ENCODE results near the gene MESD. TPM values are rescaled to one million over a fixed set of nuclear protein-coding genes. Genes with fewer than 3 reads are reported as not detected.

The MESD gene
- total RNA-seq, 1 experiment from 2014 or later = 47.3 TPM

DNA sequence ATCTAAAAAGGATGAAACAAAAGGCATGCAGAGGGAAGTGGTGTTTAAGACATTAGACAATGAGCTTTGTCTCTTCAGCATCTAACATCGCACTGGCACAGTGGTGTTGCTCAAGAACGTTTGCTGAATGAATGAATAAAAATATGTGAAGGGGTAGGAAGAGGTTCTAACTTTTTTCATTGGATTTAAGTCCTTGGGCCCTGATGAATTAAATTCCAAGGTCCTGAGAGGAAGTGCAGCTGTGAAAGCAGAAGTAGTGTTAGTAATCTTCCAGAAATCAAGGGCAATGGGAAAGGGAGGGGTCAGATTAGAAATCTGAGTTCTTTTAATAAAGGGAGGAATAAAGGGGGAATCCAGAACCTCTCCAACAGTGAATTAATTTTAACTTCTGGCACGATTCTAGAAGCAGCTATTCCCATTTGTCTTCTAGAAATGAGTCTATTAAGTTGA lies 40.7 kb upstream of the MESD start:
- intact Hi-C loops (cut with micrococcal nuclease; ENCODE audit: unreplicated experiment) = no loop called here
- H3K4me3 Mint-ChIP-seq (ENCODE audit: low read depth, unreplicated experiment) = no peak overlapping the region
- H3K4me1 Mint-ChIP-seq (ENCODE audit: low read depth, unreplicated experiment) = peaks cover 9% of the 10 kb centered on the region
- no peaks in the 10 kb centered on the region for H3K27me3 Mint-ChIP-seq (ENCODE audit: unreplicated experiment)
- H3K9me3 Mint-ChIP-seq (ENCODE audit: low read depth, unreplicated experiment) = peaks cover 7% of the 10 kb centered on the region
- CTCF ChIA-PET = no interaction called here
- no peak overlapping the region for H3K27ac Mint-ChIP-seq (ENCODE audit: unreplicated experiment)
- TF ChIP-seq, protein P1, sequence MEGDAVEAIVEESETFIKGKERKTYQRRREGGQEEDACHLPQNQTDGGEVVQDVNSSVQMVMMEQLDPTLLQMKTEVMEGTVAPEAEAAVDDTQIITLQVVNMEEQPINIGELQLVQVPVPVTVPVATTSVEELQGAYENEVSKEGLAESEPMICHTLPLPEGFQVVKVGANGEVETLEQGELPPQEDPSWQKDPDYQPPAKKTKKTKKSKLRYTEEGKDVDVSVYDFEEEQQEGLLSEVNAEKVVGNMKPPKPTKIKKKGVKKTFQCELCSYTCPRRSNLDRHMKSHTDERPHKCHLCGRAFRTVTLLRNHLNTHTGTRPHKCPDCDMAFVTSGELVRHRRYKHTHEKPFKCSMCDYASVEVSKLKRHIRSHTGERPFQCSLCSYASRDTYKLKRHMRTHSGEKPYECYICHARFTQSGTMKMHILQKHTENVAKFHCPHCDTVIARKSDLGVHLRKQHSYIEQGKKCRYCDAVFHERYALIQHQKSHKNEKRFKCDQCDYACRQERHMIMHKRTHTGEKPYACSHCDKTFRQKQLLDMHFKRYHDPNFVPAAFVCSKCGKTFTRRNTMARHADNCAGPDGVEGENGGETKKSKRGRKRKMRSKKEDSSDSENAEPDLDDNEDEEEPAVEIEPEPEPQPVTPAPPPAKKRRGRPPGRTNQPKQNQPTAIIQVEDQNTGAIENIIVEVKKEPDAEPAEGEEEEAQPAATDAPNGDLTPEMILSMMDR (IDR thresholded peaks at IDR 0.05; ENCODE audit: unreplicated experiment) = no peak
- DNase-seq = no peak
- H3K36me3 Mint-ChIP-seq (ENCODE audit: insufficient read depth, unreplicated experiment) = no peaks in the 10 kb centered on the region
- BruUV-seq (replicated peaks) = no TSS peak

DNA sequence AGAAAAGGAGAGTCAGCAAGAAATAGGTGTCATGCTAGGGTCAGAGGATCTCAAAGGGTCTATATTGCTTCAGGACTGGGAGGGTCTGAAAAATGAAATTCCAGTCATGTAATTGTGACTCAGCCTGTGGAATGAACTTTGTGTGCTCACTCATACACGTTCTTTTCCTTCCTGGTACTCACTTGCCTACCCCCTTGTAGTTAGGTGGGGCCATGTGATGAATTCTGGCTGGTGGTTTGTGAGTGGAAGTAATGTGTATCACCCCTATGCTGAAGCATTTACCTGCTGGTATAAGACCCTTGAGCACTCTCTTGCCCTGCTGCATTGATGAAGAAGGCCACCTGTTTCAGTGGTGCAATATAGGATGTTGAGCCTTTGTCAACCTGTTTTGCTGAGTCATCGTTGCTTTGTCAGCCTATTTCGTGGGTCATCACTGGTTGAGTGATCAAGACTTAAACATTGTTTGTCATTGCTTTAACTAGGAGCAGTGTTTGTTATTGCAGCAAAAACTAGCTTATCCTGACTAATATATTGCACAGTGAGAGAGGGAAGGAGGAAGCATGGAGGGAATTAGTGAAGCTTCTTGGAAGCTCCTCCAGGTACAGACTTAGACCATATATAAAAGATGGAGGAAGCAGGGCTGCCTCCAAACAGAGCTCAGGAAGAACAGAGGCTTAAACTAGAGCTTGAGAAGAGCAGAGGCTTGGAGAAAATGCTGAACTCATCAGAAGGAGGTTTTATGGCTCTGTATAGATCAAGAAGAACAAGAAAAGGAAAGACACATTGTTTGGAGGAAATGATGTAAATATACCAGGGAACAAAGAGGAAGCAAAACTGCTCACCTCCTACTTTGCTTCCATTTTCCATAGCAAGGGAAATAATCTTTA lies 40.0 kb upstream of the MESD start:
- peak; percentile 8 for DNase-seq
- no TSS peak for BruUV-seq (replicated peaks)
- Mint-ChIP-seq H3K9me3 (ENCODE audit: low read depth, unreplicated experiment) (peaks cover 7% of the 10 kb centered on the region), H3K27me3 (ENCODE audit: unreplicated experiment) (no peaks in the 10 kb centered on the region), H3K36me3 (ENCODE audit: insufficient read depth, unreplicated experiment) (no peaks in the 10 kb centered on the region), H3K4me3 (ENCODE audit: low read depth, unreplicated experiment) (no peak overlapping the region), H3K4me1 (ENCODE audit: low read depth, unreplicated experiment) (peaks cover 9% of the 10 kb centered on the region), H3K27ac (ENCODE audit: unreplicated experiment) (no peak overlapping the region)
- CTCF ChIA-PET = interaction anchor here (0.7 kb wide), 1 partner anchor 237 kb away, joined by 3 read pairs; no protein-coding TSS in a partner anchor
- intact Hi-C loops (cut with micrococcal nuclease; ENCODE audit: unreplicated experiment) = no loop called here
- TF ChIP-seq, protein P1 (IDR thresholded peaks at IDR 0.05; ENCODE audit: unreplicated experiment) = no peak

- CTCF ChIA-PET = no interaction called here
- Mint-ChIP-seq H3K27me3 (ENCODE audit: unreplicated experiment) (no peaks in the 10 kb centered on the region), H3K4me1 (ENCODE audit: low read depth, unreplicated experiment) (peaks cover 9% of the 10 kb centered on the region), H3K36me3 (ENCODE audit: insufficient read depth, unreplicated experiment) (no peaks in the 10 kb centered on the region), H3K4me3 (ENCODE audit: low read depth, unreplicated experiment) (no peak overlapping the region), H3K9me3 (ENCODE audit: low read depth, unreplicated experiment) (peaks cover 7% of the 10 kb centered on the region), H3K27ac (ENCODE audit: unreplicated experiment) (no peak overlapping the region)
- no TSS peak for BruUV-seq (replicated peaks)
- intact Hi-C loops (cut with micrococcal nuclease; ENCODE audit: unreplicated experiment) = no loop called here
- TF ChIP-seq, protein P1 (IDR thresholded peaks at IDR 0.05; ENCODE audit: unreplicated experiment) = no peak
- DNase-seq = no peak
Measured at GRCh38 chr15:81026836-81027599, 37.4 kb upstream of the MESD start.

GRCh38 chr15:81025721-81026370 lies 36.2 kb upstream of the MESD start:
- CTCF ChIA-PET = interaction anchor here (0.6 kb wide), 1 partner anchor 59 kb away, joined by 6 read pairs; no protein-coding TSS in a partner anchor
- Mint-ChIP-seq H3K4me1 (ENCODE audit: low read depth, unreplicated experiment) (peaks cover 9% of the 10 kb centered on the region), H3K36me3 (ENCODE audit: insufficient read depth, unreplicated experiment) (no peaks in the 10 kb centered on the region), H3K4me3 (ENCODE audit: low read depth, unreplicated experiment) (no peak overlapping the region), H3K27ac (ENCODE audit: unreplicated experiment) (no peak overlapping the region), H3K27me3 (ENCODE audit: unreplicated experiment) (no peaks in the 10 kb centered on the region), H3K9me3 (ENCODE audit: low read depth, unreplicated experiment) (peaks cover 7% of the 10 kb centered on the region)
- intact Hi-C loops (cut with micrococcal nuclease; ENCODE audit: unreplicated experiment) = no loop called here
- no TSS peak for BruUV-seq (replicated peaks)
- TF ChIP-seq, protein P1 (IDR thresholded peaks at IDR 0.05; ENCODE audit: unreplicated experiment) = no peak
- DNase-seq = no peak

Data from Calu3 (cell line).